22Rv1 (cell line): ENCODE data around the gene OR2Y1.

ENCODE experiments used
- ZFX ChIP-seq: fragments of 450-650 bp; IDR thresholded peaks from 2 replicates; pipeline ENCODE4 v1.6.1; 2017; ENCODE audit warnings: antibody characterized with exemption, borderline replicate concordance
- TF ChIP-seq, protein P1 (sequence below): fragments of 450-650 bp; IDR thresholded peaks from 2 replicates; pipeline ENCODE4 v1.5.1; 2017; ENCODE audit warnings: mild to moderate bottlenecking

DNA sequence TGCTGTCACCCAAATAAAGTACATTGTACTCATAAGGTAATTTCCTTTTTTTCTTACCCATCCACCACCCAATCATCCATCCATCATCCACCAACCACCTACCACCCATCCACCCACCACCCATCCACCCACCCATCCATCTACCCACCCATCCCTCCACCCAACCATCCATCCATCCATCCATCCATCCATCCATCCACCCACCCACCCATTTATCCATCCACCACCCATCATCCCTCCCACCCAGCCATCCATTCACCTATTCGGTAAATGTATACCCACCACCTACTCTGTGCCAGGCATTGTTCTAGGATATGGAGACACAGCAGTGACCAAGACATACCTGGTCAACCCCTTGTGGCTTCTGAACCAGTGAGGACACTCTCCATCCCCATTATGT is 37.6 kb upstream of the OR2Y1 start:
- TF ChIP-seq, protein P1, sequence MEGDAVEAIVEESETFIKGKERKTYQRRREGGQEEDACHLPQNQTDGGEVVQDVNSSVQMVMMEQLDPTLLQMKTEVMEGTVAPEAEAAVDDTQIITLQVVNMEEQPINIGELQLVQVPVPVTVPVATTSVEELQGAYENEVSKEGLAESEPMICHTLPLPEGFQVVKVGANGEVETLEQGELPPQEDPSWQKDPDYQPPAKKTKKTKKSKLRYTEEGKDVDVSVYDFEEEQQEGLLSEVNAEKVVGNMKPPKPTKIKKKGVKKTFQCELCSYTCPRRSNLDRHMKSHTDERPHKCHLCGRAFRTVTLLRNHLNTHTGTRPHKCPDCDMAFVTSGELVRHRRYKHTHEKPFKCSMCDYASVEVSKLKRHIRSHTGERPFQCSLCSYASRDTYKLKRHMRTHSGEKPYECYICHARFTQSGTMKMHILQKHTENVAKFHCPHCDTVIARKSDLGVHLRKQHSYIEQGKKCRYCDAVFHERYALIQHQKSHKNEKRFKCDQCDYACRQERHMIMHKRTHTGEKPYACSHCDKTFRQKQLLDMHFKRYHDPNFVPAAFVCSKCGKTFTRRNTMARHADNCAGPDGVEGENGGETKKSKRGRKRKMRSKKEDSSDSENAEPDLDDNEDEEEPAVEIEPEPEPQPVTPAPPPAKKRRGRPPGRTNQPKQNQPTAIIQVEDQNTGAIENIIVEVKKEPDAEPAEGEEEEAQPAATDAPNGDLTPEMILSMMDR = no peak
- no peak for TF ChIP-seq ZFX
